Osteocyte (in vitro differentiated cells): ENCODE measurements around the gene CLDN2. TPM values are rescaled to one million over a fixed set of nuclear protein-coding genes. Genes with fewer than 3 reads are reported as not detected.

Experiments used
- DNase-seq: peaks from one replicate; pipeline ENCODE4 v3.0.0; 2021; ENCODE audit warnings: mixed read lengths; ENCODE audit not compliant: unreplicated experiment; ENCODE audit errors: extremely low spot score
- H3K27ac Mint-ChIP-seq: one replicate; pipeline ENCODE4 v1.8.0; 2021; ENCODE audit warnings: mild to moderate bottlenecking, mixed read lengths; ENCODE audit not compliant: unreplicated experiment
- H3K27me3 Mint-ChIP-seq: one replicate; pipeline ENCODE4 v1.8.0; 2021; ENCODE audit warnings: mixed read lengths; ENCODE audit not compliant: unreplicated experiment
- H3K36me3 Mint-ChIP-seq: one replicate; pipeline ENCODE4 v1.8.0; 2021; ENCODE audit warnings: mixed read lengths; ENCODE audit not compliant: unreplicated experiment
- H3K4me1 Mint-ChIP-seq: one replicate; pipeline ENCODE4 v1.8.0; 2021; ENCODE audit warnings: mixed read lengths; ENCODE audit not compliant: unreplicated experiment
- H3K4me3 Mint-ChIP-seq: one replicate; pipeline ENCODE4 v1.8.0; 2021; ENCODE audit warnings: mild to moderate bottlenecking, moderate library complexity, mixed read lengths; ENCODE audit not compliant: unreplicated experiment
- H3K9me3 Mint-ChIP-seq: one replicate; pipeline ENCODE4 v1.8.0; 2021; ENCODE audit warnings: mixed read lengths; ENCODE audit not compliant: unreplicated experiment
- total RNA-seq: library from RNA; stranded (reverse); gene quantifications from 2 replicates; pipeline ENCODE4 v1.2.1, GENCODE V29; 2021
- TF ChIP-seq, protein P1 (sequence below): fragments of 200-600 bp; sonication (generic); IDR thresholded peaks from 2 replicates; pipeline ENCODE4 v1.5.0; 2021; ENCODE audit warnings: antibody characterized with exemption, mild to moderate bottlenecking, moderate library complexity

Gene CLDN2
- total RNA-seq, 1 donor from 2014 or later, result 0.11 TPM

DNA sequence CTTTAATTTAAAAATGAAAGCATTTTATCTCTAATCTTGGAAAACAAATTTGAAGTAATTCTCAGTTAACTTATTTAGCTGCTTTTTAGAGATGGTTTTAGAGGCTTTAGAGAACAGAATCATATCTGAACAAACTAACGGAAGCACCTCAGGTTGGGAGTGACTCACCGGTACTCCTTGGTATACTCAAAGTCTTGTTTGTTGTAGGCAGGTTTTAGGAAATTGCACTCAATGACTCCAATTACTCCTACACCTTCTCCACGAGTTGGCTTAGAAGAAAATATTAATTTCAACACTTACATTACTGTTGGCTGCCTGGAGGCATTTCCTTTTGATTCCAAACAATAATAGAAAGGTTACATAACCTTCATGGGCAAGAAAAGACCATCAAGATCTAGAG is 56.2 kb downstream of the CLDN2 start:
- H3K4me3 Mint-ChIP-seq, result no peak overlapping the region
- no peak overlapping the region for H3K27ac Mint-ChIP-seq
- H3K4me1 Mint-ChIP-seq, result peaks cover 4% of the 10 kb centered on the region
- H3K27me3 Mint-ChIP-seq, result no peaks in the 10 kb centered on the region
- TF ChIP-seq, protein P1, sequence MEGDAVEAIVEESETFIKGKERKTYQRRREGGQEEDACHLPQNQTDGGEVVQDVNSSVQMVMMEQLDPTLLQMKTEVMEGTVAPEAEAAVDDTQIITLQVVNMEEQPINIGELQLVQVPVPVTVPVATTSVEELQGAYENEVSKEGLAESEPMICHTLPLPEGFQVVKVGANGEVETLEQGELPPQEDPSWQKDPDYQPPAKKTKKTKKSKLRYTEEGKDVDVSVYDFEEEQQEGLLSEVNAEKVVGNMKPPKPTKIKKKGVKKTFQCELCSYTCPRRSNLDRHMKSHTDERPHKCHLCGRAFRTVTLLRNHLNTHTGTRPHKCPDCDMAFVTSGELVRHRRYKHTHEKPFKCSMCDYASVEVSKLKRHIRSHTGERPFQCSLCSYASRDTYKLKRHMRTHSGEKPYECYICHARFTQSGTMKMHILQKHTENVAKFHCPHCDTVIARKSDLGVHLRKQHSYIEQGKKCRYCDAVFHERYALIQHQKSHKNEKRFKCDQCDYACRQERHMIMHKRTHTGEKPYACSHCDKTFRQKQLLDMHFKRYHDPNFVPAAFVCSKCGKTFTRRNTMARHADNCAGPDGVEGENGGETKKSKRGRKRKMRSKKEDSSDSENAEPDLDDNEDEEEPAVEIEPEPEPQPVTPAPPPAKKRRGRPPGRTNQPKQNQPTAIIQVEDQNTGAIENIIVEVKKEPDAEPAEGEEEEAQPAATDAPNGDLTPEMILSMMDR, result no peak
- no peak for DNase-seq
- H3K36me3 Mint-ChIP-seq, result peaks cover 11% of the 10 kb centered on the region
- H3K9me3 Mint-ChIP-seq, result no peaks in the 10 kb centered on the region

Other genes starting within 250 kb of the CLDN2 start
- gene RNF128, start 193.7 kb upstream of the CLDN2 start, total RNA-seq, result not detected in 2 replicates
- 10.3 and 11.0 TPM in 2 replicates for gene TBC1D8B, start 117.7 kb upstream of the CLDN2 start, total RNA-seq
- not detected in 2 replicates for gene RIPPLY1, start 17.1 kb upstream of the CLDN2 start, total RNA-seq
- gene MORC4, start 79.8 kb downstream of the CLDN2 start, total RNA-seq, result 23.5 and 25.9 TPM in 2 replicates
- gene RBM41, start 198.4 kb downstream of the CLDN2 start, total RNA-seq, result 15.3 and 18.1 TPM in 2 replicates